ENCODE data around the gene NARF.
"Not testable (repeated sequence)": the region's sequence is repeated elsewhere in the genome, so short reads cannot be mapped to it uniquely, and the experiment has no call there.

The NARF gene

GRCh38 chr17:82458179-82458884, at the start of gene NARF:
NARF (plus strand) TSS chr17:82458741; CDS start chr17:82458804, 63 bp downstream.
- peak; percentile 97 for DNase-seq

GRCh38 chr17:82408938-82409318, 49.6 kb upstream of the NARF start:
- DNase-seq: no peak

GRCh38 chr17:82410014-82410716, 48.4 kb upstream of the NARF start:
- no peak for DNase-seq

GRCh38 chr17:82411396-82412053, 47.0 kb upstream of the NARF start:
- DNase-seq: no peak

- not testable (repeated sequence) for DNase-seq
Measured at GRCh38 chr17:82412081-82412480, 46.5 kb upstream of the NARF start.

GRCh38 chr17:82412535-82413520, 45.7 kb upstream of the NARF start:
- peak; percentile 34 for DNase-seq

GRCh38 chr17:82414548-82415281, 43.8 kb upstream of the NARF start:
- DNase-seq: no peak

- DNase-seq: no peak
Measured at GRCh38 chr17:82415336-82415735, 43.2 kb upstream of the NARF start.

GRCh38 chr17:82415786-82416185, 42.8 kb upstream of the NARF start:
- DNase-seq: no peak

- DNase-seq: no peak
Measured at GRCh38 chr17:82416264-82416663, 42.3 kb upstream of the NARF start.

GRCh38 chr17:82416771-82417170, 41.8 kb upstream of the NARF start:
- no peak for DNase-seq

GRCh38 chr17:82418001-82418986, 40.2 kb upstream of the NARF start, which contains the start of the genes HEXD and OGFOD3:
HEXD (plus strand) TSS chr17:82418347; CDS start chr17:82419800, 1,453 bp downstream.
OGFOD3 (minus strand) TSS chr17:82418586; CDS start chr17:82418485, 101 bp downstream.
- DNase-seq: peak; percentile 77

GRCh38 chr17:82419540-82419939, 39.0 kb upstream of the NARF start:
- DNase-seq: no peak

- DNase-seq: no peak
Measured at GRCh38 chr17:82424001-82424862, 34.3 kb upstream of the NARF start.

- DNase-seq: no peak
Measured at GRCh38 chr17:82424863-82425159, 33.7 kb upstream of the NARF start.

GRCh38 chr17:82428546-82428945, 30.0 kb upstream of the NARF start:
- no peak for DNase-seq

- no peak for DNase-seq
Measured at GRCh38 chr17:82429824-82430223, 28.7 kb upstream of the NARF start.

- DNase-seq: no peak
Measured at GRCh38 chr17:82432017-82432416, 26.5 kb upstream of the NARF start.

GRCh38 chr17:82433560-82434215, 24.9 kb upstream of the NARF start:
- DNase-seq: no peak
